Measurements from ENCODE around the gene TUBGCP2.

Gene TUBGCP2

GRCh38 chr10:133346413-133346812, 37.7 kb upstream of the TUBGCP2 start:
- Histone ChIP-seq H2BK5ac (ENCODE audit: low read length) (no peak overlapping the region), H3K18ac (ENCODE audit: low read length) (no peak overlapping the region), H3K23ac (ENCODE audit: low read length) (no peak overlapping the region), H3K4me1 (ENCODE audit: control insufficient read depth, low read depth, low read length) (no peaks in the 10 kb centered on the region), H3K4me2 (ENCODE audit: low read length) (no peak overlapping the region), H3K9ac (ENCODE audit: low read length) (no peak overlapping the region), H3K36me3 (ENCODE audit: control insufficient read depth, insufficient read depth, low read length) (no peaks in the 10 kb centered on the region), H2AK5ac (ENCODE audit: low read length) (no peak overlapping the region), H2BK15ac (replicated peaks; ENCODE audit: low read depth) (no peak overlapping the region), H3K56ac (ENCODE audit: low read length) (no peak overlapping the region), H2BK120ac (ENCODE audit: low read depth, low read length) (no peak overlapping the region), H4K5ac (ENCODE audit: low read length) (no peak overlapping the region), H4K8ac (ENCODE audit: low read depth, low read length) (no peak overlapping the region), H3K27ac (ENCODE audit: low read depth, low read length) (no peak overlapping the region), H3K79me1 (ENCODE audit: low read length) (no peaks in the 10 kb centered on the region), H3K27me3 (ENCODE audit: insufficient read depth, low read length, poor library complexity) (no peaks in the 10 kb centered on the region), H3K4me3 (ENCODE audit: low read length) (no peak overlapping the region), H3K4ac (ENCODE audit: low read depth, low read length) (no peak overlapping the region), H3K79me2 (ENCODE audit: control insufficient read depth, insufficient read depth, low read length) (no peaks in the 10 kb centered on the region)
- no CpG with 5 or more reads among the region's 11 CpGs for WGBS (ENCODE audit: extremely low coverage, insufficient coverage, low lambda C conversion rate)
- DNase-seq = no peak

GRCh38 chr10:133344236-133344635, 35.6 kb upstream of the TUBGCP2 start:
- Histone ChIP-seq H3K27me3 (ENCODE audit: insufficient read depth, low read length, poor library complexity) (no peaks in the 10 kb centered on the region), H2BK5ac (ENCODE audit: low read length) (no peak overlapping the region), H3K4me2 (ENCODE audit: low read length) (no peak overlapping the region), H3K4me1 (ENCODE audit: control insufficient read depth, low read depth, low read length) (no peaks in the 10 kb centered on the region), H3K4me3 (ENCODE audit: low read length) (no peak overlapping the region), H3K18ac (ENCODE audit: low read length) (no peak overlapping the region), H4K8ac (ENCODE audit: low read depth, low read length) (no peak overlapping the region), H3K23ac (ENCODE audit: low read length) (no peak overlapping the region), H3K36me3 (ENCODE audit: control insufficient read depth, insufficient read depth, low read length) (no peaks in the 10 kb centered on the region), H3K27ac (ENCODE audit: low read depth, low read length) (no peak overlapping the region), H4K5ac (ENCODE audit: low read length) (no peak overlapping the region), H3K4ac (ENCODE audit: low read depth, low read length) (no peak overlapping the region), H3K9ac (ENCODE audit: low read length) (no peak overlapping the region), H3K56ac (ENCODE audit: low read length) (no peak overlapping the region), H2BK120ac (ENCODE audit: low read depth, low read length) (no peak overlapping the region), H3K79me2 (ENCODE audit: control insufficient read depth, insufficient read depth, low read length) (no peaks in the 10 kb centered on the region), H2BK15ac (replicated peaks; ENCODE audit: low read depth) (no peak overlapping the region), H2AK5ac (ENCODE audit: low read length) (no peak overlapping the region), H3K79me1 (ENCODE audit: low read length) (no peaks in the 10 kb centered on the region)
- no peak for DNase-seq
- WGBS (ENCODE audit: extremely low coverage, insufficient coverage, low lambda C conversion rate) = no CpG with 5 or more reads among the region's 5 CpGs

- Histone ChIP-seq H3K18ac (ENCODE audit: low read length) (no peak overlapping the region), H3K36me3 (ENCODE audit: control insufficient read depth, insufficient read depth, low read length) (no peaks in the 10 kb centered on the region), H3K4me2 (ENCODE audit: low read length) (no peak overlapping the region), H3K23ac (ENCODE audit: low read length) (no peak overlapping the region), H3K27me3 (ENCODE audit: insufficient read depth, low read length, poor library complexity) (no peaks in the 10 kb centered on the region), H3K79me2 (ENCODE audit: control insufficient read depth, insufficient read depth, low read length) (no peaks in the 10 kb centered on the region), H3K56ac (ENCODE audit: low read length) (no peak overlapping the region), H2BK120ac (ENCODE audit: low read depth, low read length) (no peak overlapping the region), H4K8ac (ENCODE audit: low read depth, low read length) (no peak overlapping the region), H2BK5ac (ENCODE audit: low read length) (no peak overlapping the region), H4K5ac (ENCODE audit: low read length) (no peak overlapping the region), H3K79me1 (ENCODE audit: low read length) (no peaks in the 10 kb centered on the region), H3K27ac (ENCODE audit: low read depth, low read length) (no peak overlapping the region), H2BK15ac (replicated peaks; ENCODE audit: low read depth) (no peak overlapping the region), H3K4ac (ENCODE audit: low read depth, low read length) (no peak overlapping the region), H3K4me3 (ENCODE audit: low read length) (no peak overlapping the region), H2AK5ac (ENCODE audit: low read length) (no peak overlapping the region), H3K9ac (ENCODE audit: low read length) (no peak overlapping the region), H3K4me1 (ENCODE audit: control insufficient read depth, low read depth, low read length) (no peaks in the 10 kb centered on the region)
- WGBS (ENCODE audit: extremely low coverage, insufficient coverage, low lambda C conversion rate) = no CpG with 5 or more reads among the region's 9 CpGs
- DNase-seq = no peak
These were observed 34.9 kb upstream of the TUBGCP2 start for GRCh38 chr10:133343558-133343957.

GRCh38 chr10:133342942-133343341, 34.3 kb upstream of the TUBGCP2 start:
- no peak overlapping the region for H4K8ac ChIP-seq (ENCODE audit: low read depth, low read length)
- no peaks in the 10 kb centered on the region for H3K4me1 ChIP-seq (ENCODE audit: control insufficient read depth, low read depth, low read length)
- H3K23ac ChIP-seq (ENCODE audit: low read length) = no peak overlapping the region
- no peak overlapping the region for H2AK5ac ChIP-seq (ENCODE audit: low read length)
- H3K4me2 ChIP-seq (ENCODE audit: low read length) = no peak overlapping the region
- WGBS (ENCODE audit: extremely low coverage, insufficient coverage, low lambda C conversion rate) = no CpG with 5 or more reads among the region's 8 CpGs
- H4K5ac ChIP-seq (ENCODE audit: low read length) = no peak overlapping the region
- no peak for DNase-seq
- no peak overlapping the region for H2BK120ac ChIP-seq (ENCODE audit: low read depth, low read length)
- no peak overlapping the region for H2BK15ac ChIP-seq (replicated peaks; ENCODE audit: low read depth)
- H3K27ac ChIP-seq (ENCODE audit: low read depth, low read length) = no peak overlapping the region
- no peaks in the 10 kb centered on the region for H3K27me3 ChIP-seq (ENCODE audit: insufficient read depth, low read length, poor library complexity)
- H3K9ac ChIP-seq (ENCODE audit: low read length) = no peak overlapping the region
- H2BK5ac ChIP-seq (ENCODE audit: low read length) = no peak overlapping the region
- no peak overlapping the region for H3K56ac ChIP-seq (ENCODE audit: low read length)
- no peak overlapping the region for H3K4ac ChIP-seq (ENCODE audit: low read depth, low read length)
- no peak overlapping the region for H3K4me3 ChIP-seq (ENCODE audit: low read length)
- no peak overlapping the region for H3K18ac ChIP-seq (ENCODE audit: low read length)
- H3K79me2 ChIP-seq (ENCODE audit: control insufficient read depth, insufficient read depth, low read length) = no peaks in the 10 kb centered on the region
- no peaks in the 10 kb centered on the region for H3K79me1 ChIP-seq (ENCODE audit: low read length)
- no peaks in the 10 kb centered on the region for H3K36me3 ChIP-seq (ENCODE audit: control insufficient read depth, insufficient read depth, low read length)

GRCh38 chr10:133341983-133342382, 33.3 kb upstream of the TUBGCP2 start:
- no peak overlapping the region for H3K4ac ChIP-seq (ENCODE audit: low read depth, low read length)
- no peak overlapping the region for H3K4me3 ChIP-seq (ENCODE audit: low read length)
- H3K27ac ChIP-seq (ENCODE audit: low read depth, low read length) = no peak overlapping the region
- H3K56ac ChIP-seq (ENCODE audit: low read length) = no peak overlapping the region
- H3K4me1 ChIP-seq (ENCODE audit: control insufficient read depth, low read depth, low read length) = no peaks in the 10 kb centered on the region
- no peak for DNase-seq
- no peak overlapping the region for H4K5ac ChIP-seq (ENCODE audit: low read length)
- peaks cover 2% of the 10 kb centered on the region for H3K27me3 ChIP-seq (ENCODE audit: insufficient read depth, low read length, poor library complexity)
- H2BK120ac ChIP-seq (ENCODE audit: low read depth, low read length) = no peak overlapping the region
- H2AK5ac ChIP-seq (ENCODE audit: low read length) = no peak overlapping the region
- no peaks in the 10 kb centered on the region for H3K79me2 ChIP-seq (ENCODE audit: control insufficient read depth, insufficient read depth, low read length)
- H4K8ac ChIP-seq (ENCODE audit: low read depth, low read length) = no peak overlapping the region
- H3K18ac ChIP-seq (ENCODE audit: low read length) = no peak overlapping the region
- H2BK5ac ChIP-seq (ENCODE audit: low read length) = no peak overlapping the region
- H3K23ac ChIP-seq (ENCODE audit: low read length) = no peak overlapping the region
- no peak overlapping the region for H3K9ac ChIP-seq (ENCODE audit: low read length)
- no peaks in the 10 kb centered on the region for H3K79me1 ChIP-seq (ENCODE audit: low read length)
- no peaks in the 10 kb centered on the region for H3K36me3 ChIP-seq (ENCODE audit: control insufficient read depth, insufficient read depth, low read length)
- H3K4me2 ChIP-seq (ENCODE audit: low read length) = no peak overlapping the region
- no peak overlapping the region for H2BK15ac ChIP-seq (replicated peaks; ENCODE audit: low read depth)
- WGBS (ENCODE audit: extremely low coverage, insufficient coverage, low lambda C conversion rate) = no CpG with 5 or more reads among the region's 4 CpGs

GRCh38 chr10:133339708-133340380, 31.2 kb upstream of the TUBGCP2 start:
- no peak overlapping the region for H2AK5ac ChIP-seq (ENCODE audit: low read length)
- no peak overlapping the region for H3K4me3 ChIP-seq (ENCODE audit: low read length)
- WGBS (ENCODE audit: extremely low coverage, insufficient coverage, low lambda C conversion rate) = 100% methylated on average over 2 of the region's 13 CpGs

More at GRCh38 chr10:133339708-133340380, 31.2 kb upstream of the TUBGCP2 start:
- Histone ChIP-seq H2BK15ac (replicated peaks; ENCODE audit: low read depth) (no peak overlapping the region), H4K5ac (ENCODE audit: low read length) (no peak overlapping the region), H3K23ac (ENCODE audit: low read length) (no peak overlapping the region), H3K27ac (ENCODE audit: low read depth, low read length) (no peak overlapping the region), H3K56ac (ENCODE audit: low read length) (no peak overlapping the region), H3K27me3 (ENCODE audit: insufficient read depth, low read length, poor library complexity) (peaks cover 18% of the 10 kb centered on the region), H3K18ac (ENCODE audit: low read length) (no peak overlapping the region), H3K9ac (ENCODE audit: low read length) (no peak overlapping the region), H2BK5ac (ENCODE audit: low read length) (no peak overlapping the region), H4K8ac (ENCODE audit: low read depth, low read length) (no peak overlapping the region), H3K79me1 (ENCODE audit: low read length) (no peaks in the 10 kb centered on the region), H3K4me1 (ENCODE audit: control insufficient read depth, low read depth, low read length) (no peaks in the 10 kb centered on the region), H2BK120ac (ENCODE audit: low read depth, low read length) (no peak overlapping the region), H3K36me3 (ENCODE audit: control insufficient read depth, insufficient read depth, low read length) (no peaks in the 10 kb centered on the region), H3K4me2 (ENCODE audit: low read length) (no peak overlapping the region), H3K4ac (ENCODE audit: low read depth, low read length) (no peak overlapping the region), H3K79me2 (ENCODE audit: control insufficient read depth, insufficient read depth, low read length) (no peaks in the 10 kb centered on the region)
- no peak for DNase-seq

All from mesendoderm (in vitro differentiated cells).